Skeletal muscle tissue (tissue), 4 donors: ENCODE measurements around the gene SNAP23. TPM values are rescaled to one million over a fixed set of nuclear protein-coding genes. Genes with fewer than 3 reads are reported as not detected.

ENCODE experiments used
- H3K27ac ChIP-seq: one replicate; pipeline ENCODE4 v1.7.0; 2013; ENCODE audit warnings: mild to moderate bottlenecking, low read depth, low read length, inconsistent platforms
- H3K27me3 ChIP-seq, 3 donors: one replicate each; pipeline ENCODE4 v1.7.0; 2013; ENCODE audit warnings: low read length in 3 of 3; ENCODE audit not compliant: control insufficient read depth in 3 of 3, insufficient read depth in 3 of 3
- H3K36me3 ChIP-seq, 3 donors: one replicate each; pipeline ENCODE4 v1.7.0; 2013; ENCODE audit warnings: low read length in 3 of 3; ENCODE audit not compliant: control insufficient read depth in 3 of 3, insufficient read depth in 3 of 3
- H3K4me1 ChIP-seq, 3 donors: one replicate each; pipeline ENCODE4 v1.7.0; 2013; ENCODE audit warnings: low read length in 3 of 3, mild to moderate bottlenecking in 3 of 3; ENCODE audit not compliant: control insufficient read depth in 3 of 3, insufficient read depth in 3 of 3
- H3K4me3 ChIP-seq, 3 donors: one replicate each; pipeline ENCODE4 v1.7.0; 2013; ENCODE audit warnings: low read length in 3 of 3
- H3K9ac ChIP-seq, 3 donors: one replicate each; pipeline ENCODE4 v1.7.0; 2013; ENCODE audit warnings: low read length in 3 of 3, mild to moderate bottlenecking in 3 of 3, moderate library complexity in 2 of 3, low read depth in 1 of 3
- H3K9me3 ChIP-seq, 3 donors: one replicate each; pipeline ENCODE4 v1.7.0; 2013; ENCODE audit warnings: low read length in 3 of 3; ENCODE audit not compliant: control insufficient read depth in 3 of 3
- total RNA-seq: library from RNA; depleted of rRNA; stranded (reverse); fragments of >200 nt; gene quantifications from one replicate; pipeline ENCODE4 v1.2.3, GENCODE V29; 2014
- donor health status: Osteomylitis.

SNAP23 gene
- total RNA-seq, 1 donor from 2014 or later, result 50.6 TPM

GRCh38 chr15:42581272-42581730, 85.9 kb downstream of the SNAP23 start:
- Histone ChIP-seq H3K27me3 (peaks cover 0 to 6% (median 3%) of the 10 kb centered on the region in 3 donors), H3K9ac (peak overlapping the region; percentile 54 to 68 (median 59)), H3K27ac (peak overlapping the region; percentile 38), H3K36me3 (peaks cover 0 to 4% (median 0%) of the 10 kb centered on the region in 3 donors), H3K4me1 (peaks cover 26 to 37% (median 26%) of the 10 kb centered on the region in 3 donors), H3K9me3 (no peaks in the 10 kb centered on the region), H3K4me3 (peak overlapping the region; percentile 68 to 74 (median 68))

Other genes starting within 250 kb of the SNAP23 start
- gene GANC, start 222.4 kb upstream of the SNAP23 start, total RNA-seq, result 11.5 TPM
- 70.5 TPM for gene TMEM87A, start 222.2 kb upstream of the SNAP23 start, total RNA-seq
- gene CAPN3, start 136.1 kb upstream of the SNAP23 start, total RNA-seq, result 675 TPM
- gene ZNF106, start 4.5 kb upstream of the SNAP23 start, total RNA-seq, result 274 TPM
- gene LRRC57, start 53.2 kb downstream of the SNAP23 start, total RNA-seq, result 8.9 TPM
- 9.4 TPM for gene HAUS2, start 53.2 kb downstream of the SNAP23 start, total RNA-seq
- 27.7 TPM for gene STARD9, start 80.0 kb downstream of the SNAP23 start, total RNA-seq
- 9.9 TPM for gene CDAN1, start 241.5 kb downstream of the SNAP23 start, total RNA-seq